SU-DHL-6 (cell line): Measurements from ENCODE around the gene LOXL1.

Experiments
- H2AFZ ChIP-seq: fragments of 200-600 bp; sonication (generic); 2 replicates; pipeline ENCODE4 v1.6.1; 2014; ENCODE audit warnings: low read depth, mild to moderate bottlenecking, moderate library complexity, mixed read lengths, antibody characterized with exemption, low read length; ENCODE audit not compliant: severe bottlenecking
- H3F3A ChIP-seq: fragments of 200-600 bp; shearing (Covaris generic); 2 replicates; pipeline ENCODE4 v1.6.0; 2016; ENCODE audit warnings: antibody characterized with exemption, mild to moderate bottlenecking; ENCODE audit not compliant: insufficient read depth
- H3K27ac ChIP-seq: fragments of 200-600 bp; sonication (generic); 2 replicates; pipeline ENCODE4 v1.5.1; 2016; ENCODE audit warnings: low read depth, mild to moderate bottlenecking, low read length, moderate library complexity, mixed read lengths
- H3K27me3 ChIP-seq: fragments of 200-600 bp; sonication (generic), shearing (Covaris generic); 2 replicates; pipeline ENCODE4 v1.6.0; 2014; ENCODE audit warnings: mild to moderate bottlenecking, low read length
- H3K36me3 ChIP-seq: fragments of 200-600 bp; sonication (generic); 2 replicates; pipeline ENCODE4 v1.6.1; 2014; ENCODE audit warnings: mild to moderate bottlenecking, low read length, mixed read lengths
- H3K4me2 ChIP-seq: fragments of 300-600, 200-600 bp; shearing (Covaris generic), sonication (generic); 2 replicates; pipeline ENCODE4 v1.6.0; 2014; ENCODE audit warnings: low read length, low read depth, mild to moderate bottlenecking; ENCODE audit not compliant: poor library complexity, severe bottlenecking
- H3K4me3 ChIP-seq: fragments of 200-600 bp; sonication (generic); 2 replicates; pipeline ENCODE4 v1.5.1; 2014; ENCODE audit warnings: antibody characterized with exemption, low read length, mild to moderate bottlenecking, mixed read lengths; ENCODE audit not compliant: insufficient read depth, poor library complexity, severe bottlenecking
- H3K79me2 ChIP-seq: fragments of 200-600 bp; sonication (generic); 2 replicates; pipeline ENCODE4 v1.6.1; 2014; ENCODE audit warnings: mild to moderate bottlenecking, low read length, moderate library complexity; ENCODE audit not compliant: insufficient read depth
- H3K9ac ChIP-seq: fragments of 200-600 bp; sonication (generic); 2 replicates; pipeline ENCODE4 v1.7.0; 2014; ENCODE audit warnings: mild to moderate bottlenecking, low read length
- H3K9me2 ChIP-seq: fragments of 200-600 bp; sonication (generic); replicated peaks from 2 replicates; pipeline ENCODE4 v1.6.1; 2014; ENCODE audit warnings: low read length; ENCODE audit not compliant: insufficient read depth
- H3K9me3 ChIP-seq: fragments of 200-600 bp; sonication (generic); 2 replicates; pipeline ENCODE4 v1.6.1; 2014; ENCODE audit warnings: low read length, mixed read lengths; ENCODE audit not compliant: insufficient read depth
- H4K20me1 ChIP-seq: fragments of 200-600 bp; sonication (generic); 2 replicates; pipeline ENCODE4 v1.6.1; 2014; ENCODE audit warnings: low read depth, mild to moderate bottlenecking, antibody characterized with exemption, low read length, moderate library complexity, mixed read lengths
- CTCF ChIP-seq: fragments of 200-600 bp; sonication (generic); IDR thresholded peaks from one replicate; pipeline ENCODE4 v1.5.1; 2017; ENCODE audit warnings: antibody characterized with exemption, mild to moderate bottlenecking, low read length, moderate library complexity; ENCODE audit not compliant: insufficient read depth, poor library complexity, severe bottlenecking
- EZH2phosphoT487 ChIP-seq: fragments of 200-600 bp; sonication (generic), shearing (Covaris generic); conservative IDR thresholded peaks from 2 replicates; pipeline ENCODE4 v1.6.1; 2018; ENCODE audit warnings: mild to moderate bottlenecking, antibody characterized with exemption, low read length, moderate library complexity, mixed read lengths

Gene LOXL1

DNA sequence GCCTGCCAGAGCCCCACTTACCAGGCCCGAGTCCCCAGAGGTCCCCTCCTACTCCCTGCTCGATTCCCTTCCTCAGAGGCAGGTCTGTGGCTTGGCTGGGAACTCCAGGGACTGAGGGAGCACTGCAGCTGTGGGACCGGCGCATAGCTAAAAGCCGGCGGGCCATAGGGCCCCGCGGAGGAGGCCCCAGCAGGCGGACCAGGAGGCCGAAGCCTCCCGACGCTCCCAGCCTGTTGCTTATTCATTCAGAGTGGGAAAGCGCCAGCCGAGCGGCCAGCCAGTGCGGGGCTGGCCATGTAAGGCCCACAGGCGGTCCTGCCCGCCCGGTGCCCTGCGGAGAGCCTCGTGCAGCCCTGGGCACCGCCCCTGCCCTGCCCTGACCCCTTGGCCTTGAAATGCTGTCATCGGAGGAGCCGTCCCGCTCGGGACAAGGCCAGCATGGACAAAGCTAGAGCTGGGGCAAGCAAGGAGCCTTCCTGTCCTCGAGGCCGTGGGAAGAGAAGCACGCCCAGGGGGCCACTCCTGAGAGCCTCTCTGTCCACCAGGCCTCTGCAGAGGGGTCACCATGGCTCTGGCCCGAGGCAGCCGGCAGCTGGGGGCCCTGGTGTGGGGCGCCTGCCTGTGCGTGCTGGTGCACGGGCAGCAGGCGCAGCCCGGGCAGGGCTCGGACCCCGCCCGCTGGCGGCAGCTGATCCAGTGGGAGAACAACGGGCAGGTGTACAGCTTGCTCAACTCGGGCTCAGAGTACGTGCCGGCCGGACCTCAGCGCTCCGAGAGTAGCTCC, at the start of gene LOXL1:
LOXL1 (plus strand) TSS at position 244 of the 784 bp plus-strand sequence; CDS start at position 566, 322 bp downstream.
- Histone ChIP-seq H3F3A (no peaks in the 10 kb centered on the region), H3K4me2 (no peak within 1 kb of the TSS), H3K79me2 (no peaks in the 10 kb centered on the region), H3K27me3 (no peaks in the 10 kb centered on the region), H3K27ac (no peak within 1 kb of the TSS), H2AFZ (no peak within 1 kb of the TSS), H3K4me3 (no peak within 1 kb of the TSS), H3K9me2 (no peaks in the 10 kb centered on the region), H4K20me1 (no peaks in the 10 kb centered on the region), H3K9me3 (no peaks in the 10 kb centered on the region), H3K36me3 (no peaks in the 10 kb centered on the region), H3K9ac (no peak within 1 kb of the TSS)
- TF ChIP-seq EZH2phosphoT487 (no peak), CTCF (no peak)

DNA sequence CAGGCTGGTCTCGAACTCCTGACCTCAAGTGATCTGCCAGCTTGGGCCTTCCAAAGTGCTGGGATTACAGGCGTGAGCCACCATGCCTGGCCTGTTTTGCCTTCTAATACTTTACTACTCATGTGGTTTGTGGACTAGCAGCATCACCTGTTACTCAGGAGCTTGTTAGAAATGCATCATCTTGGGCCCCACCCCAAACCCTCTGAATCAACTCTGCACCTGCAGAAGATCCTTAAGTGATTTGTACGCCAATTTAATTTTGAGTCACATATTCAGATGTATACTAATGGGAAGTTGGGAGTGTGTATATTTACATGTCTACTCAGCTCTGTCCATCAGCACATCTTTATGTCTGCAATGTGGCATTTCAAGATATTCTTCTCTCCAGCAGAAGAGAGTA, 46.8 kb upstream of the LOXL1 start:
- Histone ChIP-seq H2AFZ (no peak overlapping the region), H3K9ac (no peak overlapping the region), H3K4me2 (no peak overlapping the region), H3K9me2 (no peaks in the 10 kb centered on the region), H3K9me3 (no peaks in the 10 kb centered on the region), H4K20me1 (no peaks in the 10 kb centered on the region), H3K27me3 (no peaks in the 10 kb centered on the region), H3K36me3 (no peaks in the 10 kb centered on the region), H3F3A (no peaks in the 10 kb centered on the region), H3K4me3 (no peak overlapping the region), H3K27ac (no peak overlapping the region), H3K79me2 (no peaks in the 10 kb centered on the region)
- no peak for TF ChIP-seq CTCF
- no peak for TF ChIP-seq EZH2phosphoT487

DNA sequence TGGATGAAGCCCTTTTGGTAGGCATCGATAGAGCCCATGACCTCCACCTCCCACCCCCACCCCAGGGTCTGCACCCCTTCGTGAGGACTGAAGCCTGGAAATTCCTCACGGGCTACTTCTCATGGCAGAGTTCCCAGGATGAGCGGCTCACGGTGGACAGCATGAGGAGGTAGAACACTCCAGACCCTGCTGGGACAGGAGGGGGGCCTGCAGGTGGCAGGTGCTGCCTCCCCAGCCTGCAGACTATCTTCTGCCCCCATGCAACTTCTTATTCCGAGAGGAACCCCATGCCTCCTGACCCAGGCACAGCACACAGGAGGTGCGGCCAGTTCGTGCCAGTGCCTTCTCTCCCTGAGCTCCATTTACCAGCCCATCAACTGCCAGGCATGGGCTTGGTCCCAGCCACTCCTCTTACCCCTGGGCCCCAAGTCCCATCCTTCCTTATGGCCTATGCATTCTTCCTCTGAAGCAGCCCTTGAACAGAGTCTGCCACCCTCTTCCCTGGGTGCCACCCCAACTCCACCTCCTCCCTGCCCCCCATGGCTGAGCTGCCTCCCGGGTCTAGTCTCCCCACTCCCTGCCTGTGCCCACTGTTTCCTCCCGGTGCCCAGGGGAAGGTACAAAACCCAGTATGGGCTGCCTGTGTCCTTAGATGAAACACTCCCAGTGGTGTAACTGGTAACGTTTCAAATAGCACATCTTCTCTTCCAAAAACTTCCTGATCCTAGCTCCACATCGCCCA, 44.5 kb upstream of the LOXL1 start:
- Histone ChIP-seq H3K9ac (no peak overlapping the region), H3K27ac (no peak overlapping the region), H3K4me3 (no peak overlapping the region), H3K9me2 (no peaks in the 10 kb centered on the region), H3K4me2 (no peak overlapping the region), H3F3A (no peaks in the 10 kb centered on the region), H2AFZ (no peak overlapping the region), H3K79me2 (no peaks in the 10 kb centered on the region), H4K20me1 (no peaks in the 10 kb centered on the region), H3K27me3 (no peaks in the 10 kb centered on the region), H3K9me3 (no peaks in the 10 kb centered on the region), H3K36me3 (no peaks in the 10 kb centered on the region)
- TF ChIP-seq EZH2phosphoT487, result no peak
- no peak for TF ChIP-seq CTCF
